A673 (cell line): Measurements from ENCODE around the gene TRAF3IP1. TPM values are rescaled to one million over a fixed set of nuclear protein-coding genes. Genes with fewer than 3 reads are reported as not detected.

Source experiments
- BruUV-seq: library from RNA; stranded (reverse); fragments of 400-500 nt; replicated peaks from 2 replicates; lab custom pipeline; 2021; lab: Mats Ljungman, UMichigan
- CTCF ChIA-PET: fragments of 300-600 bp; sonication (Branson Sonifier 250); formaldehyde crosslinking; loops from one replicate; lab custom pipeline; 2022; ENCODE audit warnings: antibody characterized with exemption; lab: Charles Lee
- POLR2A ChIA-PET: fragments of 300-600 bp; sonication (Branson Sonifier 250); formaldehyde crosslinking; loops from one replicate; lab custom pipeline; 2022; ENCODE audit warnings: antibody characterized with exemption; ENCODE audit not compliant: low non-redundant PET; lab: Charles Lee
- DNase-seq: peaks from one replicate; pipeline ENCODE4 v3.0.0-alpha.2; 2015; ENCODE audit warnings: low spot score
- H3K27ac ChIP-seq: fragments of 200-600 bp; sonication (generic); 2 replicates; pipeline ENCODE4 v1.5.1; 2016; ENCODE audit warnings: mixed run types, low read depth, mild to moderate bottlenecking, mixed read lengths, antibody characterized with exemption, low read length; ENCODE audit not compliant: poor library complexity, severe bottlenecking
- H3K27me3 ChIP-seq: fragments of 200-600 bp; sonication (generic); replicated peaks from 2 replicates; pipeline ENCODE4 v1.6.1; 2017; ENCODE audit warnings: mixed run types, low read depth, mild to moderate bottlenecking, mixed read lengths, antibody characterized with exemption, low read length; ENCODE audit not compliant: insufficient read depth, poor library complexity
- H3K36me3 ChIP-seq: fragments of 200-600 bp; sonication (generic); 2 replicates; pipeline ENCODE4 v1.6.1; 2016; ENCODE audit warnings: mixed run types, mild to moderate bottlenecking, mixed read lengths, antibody characterized with exemption, low read length; ENCODE audit not compliant: insufficient read depth, poor library complexity, severe bottlenecking
- H3K4me1 ChIP-seq: fragments of 200-600 bp; sonication (generic); 2 replicates; pipeline ENCODE4 v1.6.1; 2017; ENCODE audit warnings: mixed run types, mild to moderate bottlenecking, mixed read lengths, antibody characterized with exemption, low read length; ENCODE audit not compliant: insufficient read depth, poor library complexity, severe bottlenecking
- H3K4me3 ChIP-seq: fragments of 200-600 bp; sonication (generic); 2 replicates; pipeline ENCODE4 v1.5.1; 2016; ENCODE audit warnings: low read depth, mixed run types, mild to moderate bottlenecking, mixed read lengths, low read length; ENCODE audit not compliant: poor library complexity, severe bottlenecking
- H3K9me3 ChIP-seq: fragments of 200-600 bp; sonication (generic); 2 replicates; pipeline ENCODE4 v1.6.1; 2016; ENCODE audit warnings: mixed run types, low read depth, mild to moderate bottlenecking, mixed read lengths, antibody characterized with exemption, low read length; ENCODE audit not compliant: poor library complexity, severe bottlenecking
- CTCF ChIP-seq: fragments of 300-800, 200-600 bp; sonication (generic); conservative IDR thresholded peaks from 2 replicates; pipeline ENCODE4 v1.5.1; 2017; ENCODE audit warnings: low read depth, mild to moderate bottlenecking, antibody characterized with exemption, low read length, moderate library complexity, mixed read lengths
- EZH2 ChIP-seq: fragments of 200-600 bp; sonication (generic); IDR thresholded peaks from 2 replicates; pipeline ENCODE4 v1.6.1; 2017; ENCODE audit warnings: borderline replicate concordance, low read depth, mild to moderate bottlenecking, mixed read lengths, antibody characterized with exemption, low read length; ENCODE audit not compliant: poor library complexity, severe bottlenecking
- intact Hi-C: fragments of 100-400 bp; cut with micrococcal nuclease; formaldehyde crosslinking; loops from one replicate; pipeline ENCODE4 v1.10.0; 2022; ENCODE audit not compliant: unreplicated experiment
- total RNA-seq: library from RNA; stranded (reverse); gene quantifications from 2 replicates; pipeline ENCODE4 v1.2.3, GENCODE V29; 2021

Gene TRAF3IP1
- total RNA-seq, 1 experiment from 2014 or later = 23.0 TPM

- H3K9me3 ChIP-seq = no peaks in the 10 kb centered on the region
- H3K27me3 ChIP-seq = no peaks in the 10 kb centered on the region
- no peak overlapping the region for H3K4me3 ChIP-seq
- DNase-seq = no peak
- BruUV-seq = no TSS peak
- TF ChIP-seq CTCF (no peak), EZH2 (no peak)
- intact Hi-C loops = no loop called here
- no peaks in the 10 kb centered on the region for H3K4me1 ChIP-seq
- no peak overlapping the region for H3K27ac ChIP-seq
- H3K36me3 ChIP-seq = peaks cover 40% of the 10 kb centered on the region
- POLR2A ChIA-PET = no interaction called here
- CTCF ChIA-PET = interaction anchor here (1.1 kb wide), 1 partner anchor 24 kb away, joined by 3 read pairs; no protein-coding TSS in a partner anchor
Measured at GRCh38 chr2:238433300-238433915, 113.1 kb downstream of the TRAF3IP1 start.

GRCh38 chr2:238433941-238434845 is 113.9 kb downstream of the TRAF3IP1 start:
- intact Hi-C loops = no loop called here
- BruUV-seq = no TSS peak
- no peak overlapping the region for H3K27ac ChIP-seq
- H3K27me3 ChIP-seq = no peaks in the 10 kb centered on the region
- H3K4me1 ChIP-seq = no peaks in the 10 kb centered on the region
- no peak overlapping the region for H3K4me3 ChIP-seq
- ChIA-PET CTCF (interaction anchor here (1.1 kb wide), 1 partner anchor 24 kb away, joined by 3 read pairs; no protein-coding TSS in a partner anchor), POLR2A (no interaction called here)
- H3K36me3 ChIP-seq = peaks cover 48% of the 10 kb centered on the region
- TF ChIP-seq CTCF (no peak), EZH2 (no peak)
- no peaks in the 10 kb centered on the region for H3K9me3 ChIP-seq
- no peak for DNase-seq

GRCh38 chr2:238434846-238435751 is 114.8 kb downstream of the TRAF3IP1 start:
- no TSS peak for BruUV-seq
- no peaks in the 10 kb centered on the region for H3K27me3 ChIP-seq
- H3K4me3 ChIP-seq = no peak overlapping the region
- intact Hi-C loops = no loop called here
- ChIA-PET CTCF (no interaction called here), POLR2A (no interaction called here)
- peaks cover 49% of the 10 kb centered on the region for H3K36me3 ChIP-seq
- DNase-seq = no peak
- H3K27ac ChIP-seq = no peak overlapping the region
- H3K9me3 ChIP-seq = no peaks in the 10 kb centered on the region
- H3K4me1 ChIP-seq = no peaks in the 10 kb centered on the region
- TF ChIP-seq EZH2 (no peak), CTCF (no peak)
